ENCODE results near the gene SORBS2. TPM values are rescaled to one million over a fixed set of nuclear protein-coding genes. Genes with fewer than 3 reads are reported as not detected.
A peak's percentile ranks its signal among the peaks of the same experiment; 100 is the strongest.

The SORBS2 gene
- total and polyA plus RNA-seq, 12 donors = 175 to 3,169 (median 1,523) TPM

DNA sequence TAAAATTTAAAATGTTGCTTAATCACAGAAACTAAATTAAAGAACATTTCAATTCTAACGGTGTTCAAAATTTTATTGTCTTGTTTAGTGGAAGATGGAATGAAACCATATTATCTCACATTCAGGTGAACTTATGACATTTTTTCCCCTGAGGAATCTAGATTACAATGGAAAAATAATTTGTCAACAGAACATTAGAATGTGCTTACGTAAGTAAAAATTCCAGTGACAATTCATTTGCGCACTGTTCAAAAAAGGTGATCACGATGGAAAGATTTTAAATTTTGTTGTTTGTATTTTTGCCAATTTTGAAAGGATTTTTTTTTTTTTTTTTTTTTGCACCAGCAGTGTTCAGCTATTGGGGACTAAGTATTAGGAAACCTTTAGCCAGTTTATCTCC is 23.3 kb upstream of the SORBS2 start:
- ATAC-seq (no peak), DNase-seq (no peak)
- no peaks in the 10 kb centered on the region for H3K9me3 ChIP-seq
- no peak overlapping the region for H3K4me3 ChIP-seq
- TF ChIP-seq, protein P1, sequence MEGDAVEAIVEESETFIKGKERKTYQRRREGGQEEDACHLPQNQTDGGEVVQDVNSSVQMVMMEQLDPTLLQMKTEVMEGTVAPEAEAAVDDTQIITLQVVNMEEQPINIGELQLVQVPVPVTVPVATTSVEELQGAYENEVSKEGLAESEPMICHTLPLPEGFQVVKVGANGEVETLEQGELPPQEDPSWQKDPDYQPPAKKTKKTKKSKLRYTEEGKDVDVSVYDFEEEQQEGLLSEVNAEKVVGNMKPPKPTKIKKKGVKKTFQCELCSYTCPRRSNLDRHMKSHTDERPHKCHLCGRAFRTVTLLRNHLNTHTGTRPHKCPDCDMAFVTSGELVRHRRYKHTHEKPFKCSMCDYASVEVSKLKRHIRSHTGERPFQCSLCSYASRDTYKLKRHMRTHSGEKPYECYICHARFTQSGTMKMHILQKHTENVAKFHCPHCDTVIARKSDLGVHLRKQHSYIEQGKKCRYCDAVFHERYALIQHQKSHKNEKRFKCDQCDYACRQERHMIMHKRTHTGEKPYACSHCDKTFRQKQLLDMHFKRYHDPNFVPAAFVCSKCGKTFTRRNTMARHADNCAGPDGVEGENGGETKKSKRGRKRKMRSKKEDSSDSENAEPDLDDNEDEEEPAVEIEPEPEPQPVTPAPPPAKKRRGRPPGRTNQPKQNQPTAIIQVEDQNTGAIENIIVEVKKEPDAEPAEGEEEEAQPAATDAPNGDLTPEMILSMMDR (IDR thresholded peaks at IDR 0.05) = no peak
- 91 to 95% methylated on average over 4 of the region's 4 CpGs for WGBS, 2 donors
- peak overlapping the region in 8 of 10 donors; percentile 81 to 89 (median 84) for H3K27ac ChIP-seq
- H3K36me3 ChIP-seq = no peaks in the 10 kb centered on the region
- intact Hi-C loops (cut with DNase I) = no loop called here
- no peaks in the 10 kb centered on the region for H3K27me3 ChIP-seq
- peaks cover 8 to 76% (median 43%) of the 10 kb centered on the region in 9 donors for H3K4me1 ChIP-seq

DNA sequence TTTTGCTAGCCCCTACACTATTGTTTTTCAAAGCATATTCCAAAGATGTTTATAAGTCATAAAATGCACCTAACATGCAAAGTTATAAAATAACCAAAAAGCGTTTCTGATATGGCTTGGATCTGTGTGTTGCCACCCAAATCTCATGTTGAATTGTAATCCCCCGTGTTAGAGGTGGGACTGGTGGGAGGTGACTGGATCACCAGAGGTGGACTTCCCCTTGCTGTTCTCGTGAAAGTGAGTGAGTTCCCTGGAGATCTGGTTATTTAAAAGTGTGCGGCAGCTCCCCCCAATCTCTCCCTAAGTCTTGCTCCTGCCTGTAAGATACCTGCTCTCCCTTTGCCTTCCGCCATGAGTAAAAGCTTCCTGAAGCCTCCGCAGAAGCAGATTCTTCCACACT is 22.8 kb upstream of the SORBS2 start:
- intact Hi-C loops (cut with DNase I) = no loop called here
- peak overlapping the region in 7 of 10 donors; percentile 0 to 89 (median 84) for H3K27ac ChIP-seq

DNA sequence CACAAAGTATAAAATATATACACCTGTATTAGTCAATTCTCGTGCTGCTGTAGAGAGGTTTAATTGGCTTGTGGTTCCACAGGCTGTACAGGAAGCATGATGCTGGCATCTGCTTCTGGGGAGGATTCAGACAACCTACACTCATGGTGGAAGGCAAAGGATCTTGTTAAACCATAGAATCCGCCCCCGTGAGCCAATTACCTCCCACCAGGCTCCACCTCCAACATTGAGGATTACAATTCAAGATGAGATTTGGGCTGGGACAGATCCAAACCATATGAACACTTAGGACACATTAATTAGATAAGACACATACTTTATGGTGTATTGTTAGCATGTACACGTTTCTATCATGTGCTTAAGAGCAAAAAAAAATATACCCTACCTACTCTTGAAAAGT is 22.1 kb upstream of the SORBS2 start:
- 71 to 74% methylated on average over 4 of the region's 4 CpGs for WGBS, 2 donors

More for the DNA sequence above, 22.8 kb upstream of the SORBS2 start:
- Histone ChIP-seq H3K9me3 (no peaks in the 10 kb centered on the region), H3K36me3 (no peaks in the 10 kb centered on the region), H3K4me1 (peaks cover 8 to 70% (median 38%) of the 10 kb centered on the region in 9 donors), H3K27me3 (no peaks in the 10 kb centered on the region), H3K4me3 (no peak overlapping the region)
- DNase-seq (no peak), ATAC-seq (no peak)
- TF ChIP-seq, protein P1 (IDR thresholded peaks at IDR 0.05) = no peak
- WGBS, 2 donors = 80 to 89% methylated on average over 6 of the region's 6 CpGs

DNA sequence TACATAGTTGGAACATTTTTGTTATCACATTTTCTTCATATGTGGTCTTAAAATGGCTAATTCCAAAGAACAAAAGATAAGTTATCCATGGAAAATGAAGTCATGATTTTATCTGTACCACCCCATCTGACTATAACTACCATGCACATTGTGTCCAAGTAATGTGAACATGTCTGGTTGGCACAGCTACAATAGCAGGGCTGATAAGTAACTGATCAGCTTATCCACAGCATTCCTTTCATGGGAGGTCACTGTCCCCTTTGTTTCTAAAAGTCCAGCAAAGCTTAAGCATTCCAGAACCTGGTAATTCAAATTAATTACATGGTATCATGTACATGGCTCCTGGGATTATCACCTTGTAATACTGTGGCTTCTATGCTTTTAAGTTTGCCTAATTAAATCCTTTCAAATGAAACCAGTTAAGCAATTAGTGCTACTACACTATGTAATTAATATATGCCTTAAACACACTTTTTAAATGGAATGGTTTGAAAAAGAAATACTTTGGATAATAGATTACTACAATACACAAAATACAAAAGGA is 21.1 kb upstream of the SORBS2 start:
- Histone ChIP-seq H3K27ac (peak overlapping the region; percentile 2 to 85 (median 58)), H3K9me3 (no peaks in the 10 kb centered on the region), H3K36me3 (no peaks in the 10 kb centered on the region), H3K4me3 (no peak overlapping the region), H3K4me1 (peaks cover 6 to 53% (median 21%) of the 10 kb centered on the region in 9 donors), H3K27me3 (no peaks in the 10 kb centered on the region)
- DNase-seq = no peak
- ATAC-seq = peak in 5 of 8 donors; percentile 29 to 87 (median 54)
- intact Hi-C loops (cut with DNase I) = no loop called here
- TF ChIP-seq, protein P1 (IDR thresholded peaks at IDR 0.05) = no peak

More for the DNA sequence above, 22.1 kb upstream of the SORBS2 start:
- TF ChIP-seq, protein P1 (IDR thresholded peaks at IDR 0.05) = no peak
- ATAC-seq (no peak), DNase-seq (no peak)
- no peaks in the 10 kb centered on the region for H3K36me3 ChIP-seq
- H3K9me3 ChIP-seq = no peaks in the 10 kb centered on the region
- H3K4me3 ChIP-seq = no peak overlapping the region
- H3K4me1 ChIP-seq = peaks cover 8 to 63% (median 31%) of the 10 kb centered on the region in 9 donors
- intact Hi-C loops (cut with DNase I) = no loop called here
- peak overlapping the region in 7 of 10 donors; percentile 12 to 85 (median 76) for H3K27ac ChIP-seq
- H3K27me3 ChIP-seq = no peaks in the 10 kb centered on the region

Data from heart right ventricle (tissue), 16 donors.